H9 (cell line): ENCODE data around the gene NPLOC4. TPM values are rescaled to one million over a fixed set of nuclear protein-coding genes. Genes with fewer than 3 reads are reported as not detected.

Source experiments
- DNase-seq: peaks from one replicate; pipeline ENCODE4 v3.0.0-alpha.2; 2017
- H2AFZ ChIP-seq: one replicate; pipeline ENCODE4 v1.6.1; 2013; ENCODE audit warnings: mild to moderate bottlenecking, low read length, control low read depth, moderate library complexity
- H2AK5ac ChIP-seq: 2 replicates; pipeline ENCODE4 v1.6.1; 2013; ENCODE audit warnings: low read length, control low read depth, mixed read lengths; ENCODE audit not compliant: insufficient read length
- H2BK120ac ChIP-seq: one replicate; pipeline ENCODE4 v1.6.1; 2013; ENCODE audit warnings: low read depth, mild to moderate bottlenecking, low read length, control low read depth, inconsistent platforms; ENCODE audit not compliant: poor library complexity, severe bottlenecking
- H2BK12ac ChIP-seq: 2 replicates; pipeline ENCODE4 v1.6.1; 2013; ENCODE audit warnings: low read length, control low read depth, mixed read lengths, low read depth; ENCODE audit not compliant: insufficient read length
- H2BK15ac ChIP-seq: 2 replicates; pipeline ENCODE4 v1.6.1; 2013; ENCODE audit warnings: low read depth, low read length, control low read depth
- H2BK20ac ChIP-seq: one replicate; pipeline ENCODE4 v1.6.1; 2013; ENCODE audit warnings: low read depth, mild to moderate bottlenecking, low read length, control low read depth, inconsistent platforms; ENCODE audit not compliant: poor library complexity, severe bottlenecking
- H2BK5ac ChIP-seq: 2 replicates; pipeline ENCODE4 v1.6.1; 2013; ENCODE audit warnings: low read length, control low read depth, mixed read lengths; ENCODE audit not compliant: insufficient read length
- H3K14ac ChIP-seq: 2 replicates; pipeline ENCODE4 v1.6.1; 2013; ENCODE audit warnings: low read length, control low read depth; ENCODE audit not compliant: insufficient read depth
- H3K18ac ChIP-seq: 2 replicates; pipeline ENCODE4 v1.6.1; 2013; ENCODE audit warnings: low read depth, mild to moderate bottlenecking, mixed read lengths, low read length, control low read depth; ENCODE audit not compliant: insufficient read length
- H3K23ac ChIP-seq: 2 replicates; pipeline ENCODE4 v1.6.1; 2013; ENCODE audit warnings: low read length, control low read depth, mixed read lengths, low read depth; ENCODE audit not compliant: insufficient read length
- H3K23me2 ChIP-seq: 2 replicates; pipeline ENCODE4 v1.6.1; 2013; ENCODE audit warnings: low read depth, mild to moderate bottlenecking, mixed read lengths, low read length, control low read depth; ENCODE audit not compliant: insufficient read length, poor library complexity, severe bottlenecking
- H3K27ac ChIP-seq: 2 replicates; pipeline ENCODE4 v1.5.1; 2013; ENCODE audit warnings: low read length, control low read depth, mixed read lengths, low read depth; ENCODE audit not compliant: insufficient read length
- H3K27me3 ChIP-seq: 2 replicates; pipeline ENCODE4 v1.6.1; 2013; ENCODE audit warnings: low read length, control low read depth, inconsistent platforms; ENCODE audit not compliant: insufficient read depth
- H3K4ac ChIP-seq: 2 replicates; pipeline ENCODE4 v1.6.1; 2013; ENCODE audit warnings: low read depth, mild to moderate bottlenecking, control low read depth, inconsistent platforms, low read length, moderate library complexity
- H3K4me1 ChIP-seq: 2 replicates; pipeline ENCODE4 v1.6.1; 2013; ENCODE audit warnings: low read length, control low read depth, inconsistent platforms; ENCODE audit not compliant: insufficient read depth
- H3K4me2 ChIP-seq: 2 replicates; pipeline ENCODE4 v1.6.1; 2013; ENCODE audit warnings: low read length, control low read depth, mixed read lengths; ENCODE audit not compliant: insufficient read length, insufficient read depth
- H3K56ac ChIP-seq: 2 replicates; pipeline ENCODE4 v1.6.1; 2013; ENCODE audit warnings: low read depth, mild to moderate bottlenecking, mixed read lengths, low read length, control low read depth; ENCODE audit not compliant: insufficient read length
- H3K79me1 ChIP-seq: 2 replicates; pipeline ENCODE4 v1.6.1; 2013; ENCODE audit warnings: low read depth, mild to moderate bottlenecking, moderate library complexity, low read length, control low read depth, inconsistent platforms; ENCODE audit not compliant: insufficient read depth, poor library complexity, severe bottlenecking
- H3K79me2 ChIP-seq: 2 replicates; pipeline ENCODE4 v1.6.1; 2013; ENCODE audit warnings: low read length, control low read depth, inconsistent platforms; ENCODE audit not compliant: insufficient read depth
- H3K9ac ChIP-seq: 2 replicates; pipeline ENCODE4 v1.6.1; 2013; ENCODE audit warnings: low read length, control low read depth, mixed read lengths; ENCODE audit not compliant: insufficient read length; ENCODE audit errors: extremely low read depth
- H3K9me3 ChIP-seq: one replicate; pipeline ENCODE4 v1.6.1; 2013; ENCODE audit warnings: low read depth, low read length, inconsistent platforms; ENCODE audit not compliant: control insufficient read depth
- H3T11ph ChIP-seq: one replicate; pipeline ENCODE4 v1.6.1; 2013; ENCODE audit warnings: mild to moderate bottlenecking, low read length, control low read depth, inconsistent platforms
- H4K20me1 ChIP-seq: one replicate; pipeline ENCODE4 v1.6.1; 2013; ENCODE audit not compliant: control insufficient read depth, insufficient read length, insufficient read depth
- H4K5ac ChIP-seq: 2 replicates; pipeline ENCODE4 v1.6.1; 2013; ENCODE audit warnings: low read depth, mild to moderate bottlenecking, mixed read lengths, low read length, control low read depth; ENCODE audit not compliant: insufficient read length
- H4K8ac ChIP-seq: replicated peaks from 2 replicates; pipeline ENCODE4 v1.6.1; 2013; ENCODE audit warnings: low read length, control low read depth, mixed read lengths, low read depth; ENCODE audit not compliant: insufficient read length
- H4K91ac ChIP-seq: 2 replicates; pipeline ENCODE4 v1.6.1; 2013; ENCODE audit warnings: low read depth, mild to moderate bottlenecking, moderate library complexity, mixed read lengths, low read length, control low read depth; ENCODE audit not compliant: insufficient read length
- H3K27ac Mint-ChIP-seq, 3 experiments: 2 replicates in 2 of 3; 3 replicates in 1 of 3; pipeline ENCODE4 v1.8.0; 2020 to 2021; ENCODE audit warnings: mixed read lengths in 3 of 3, mild to moderate bottlenecking in 1 of 3, moderate library complexity in 1 of 3
- H3K27me3 Mint-ChIP-seq: 2 replicates; pipeline ENCODE4 v1.8.0; 2021; ENCODE audit warnings: low read depth, mild to moderate bottlenecking, moderate library complexity, mixed read lengths
- H3K36me3 Mint-ChIP-seq, 3 experiments: 2 replicates in 2 of 3; 3 replicates in 1 of 3; pipeline ENCODE4 v1.8.0; 2020 to 2021; ENCODE audit warnings: low read depth in 3 of 3, mixed read lengths in 3 of 3; ENCODE audit not compliant: insufficient read depth in 1 of 3
- H3K4me1 Mint-ChIP-seq, 2 experiments: 2 replicates each; pipeline ENCODE4 v1.8.0; 2020; ENCODE audit warnings: mixed read lengths in 2 of 2
- H3K4me3 Mint-ChIP-seq, 2 experiments: 2 replicates in 1 of 2; 3 replicates in 1 of 2; pipeline ENCODE4 v1.8.0; 2020 to 2021; ENCODE audit warnings: mild to moderate bottlenecking in 2 of 2, mixed read lengths in 2 of 2, moderate library complexity in 1 of 2
- H3K9me3 Mint-ChIP-seq, 2 experiments: 2 replicates in 1 of 2; 3 replicates in 1 of 2; pipeline ENCODE4 v1.8.0; 2020; ENCODE audit warnings: mild to moderate bottlenecking in 2 of 2, mixed read lengths in 2 of 2, moderate library complexity in 1 of 2
- CTCF ChIP-seq: fragments of 200-600 bp; sonication (generic); conservative IDR thresholded peaks from 3 replicates; pipeline ENCODE4 v1.8.0; 2021; ENCODE audit warnings: antibody characterized with exemption, mild to moderate bottlenecking
- WGBS: extraction: QIAGEN DNeasy Blood & Tissue Kit; methylation state at CpG from one replicate; pipeline ENCODE4 v1.1.7; 2013; ENCODE audit warnings: missing lambda C conversion rate, low lambda C conversion rate, mixed read lengths; ENCODE audit not compliant: insufficient read length; ENCODE audit errors: extremely low coverage; 5-methylcytosine and 5-hydroxymethylcytosine counted together
- total RNA-seq: library from RNA; stranded (reverse); gene quantifications from 2 replicates; pipeline ENCODE4 v1.2.1, GENCODE V29; 2021

The NPLOC4 gene
- total RNA-seq, 1 experiment from 2014 or later = 103 TPM

DNA sequence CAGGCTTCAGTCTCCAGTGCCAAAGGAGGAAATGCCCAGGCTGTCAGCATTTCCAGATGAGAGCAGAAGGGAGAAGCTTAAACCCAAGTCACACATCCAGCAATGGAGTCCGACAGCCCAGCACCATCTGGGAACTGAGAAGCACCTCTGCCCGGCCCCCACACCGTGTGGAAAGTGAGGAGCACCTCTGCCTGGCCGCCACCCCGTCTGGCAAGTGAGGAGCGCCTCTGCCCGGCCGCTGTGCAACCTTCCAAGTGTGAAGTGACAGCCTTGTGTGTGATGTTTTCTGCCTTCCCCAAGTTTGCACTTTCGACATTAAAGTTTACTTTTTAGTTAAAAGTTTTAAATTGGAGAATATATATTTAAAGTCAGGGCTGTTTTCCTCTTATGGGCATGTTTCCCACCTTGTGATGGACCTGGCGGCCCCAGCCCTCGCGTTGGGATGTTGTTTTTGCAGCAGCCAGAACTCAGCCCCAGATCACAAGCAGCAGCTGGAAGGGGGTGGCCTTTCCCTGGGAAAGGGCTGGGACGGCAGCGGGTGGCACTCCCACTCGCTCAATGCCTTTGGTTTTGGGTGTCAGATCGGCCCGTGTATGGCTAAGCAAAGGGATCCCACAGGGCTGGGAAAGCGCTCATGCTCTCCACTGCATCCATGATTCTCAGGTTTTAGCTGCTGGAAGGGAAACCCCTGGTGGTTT, 36.8 kb upstream of the NPLOC4 start:
- H3K27ac ChIP-seq = no peak overlapping the region
- Mint-ChIP-seq H3K9me3 (no peaks in the 10 kb centered on the region), H3K27me3 (no peaks in the 10 kb centered on the region; the same call in 1 of the 2 replicates), H3K36me3 (peaks cover 31 to 59% (median 55%) of the 10 kb centered on the region in 3 experiments; a peak in 6 of 7 replicates), H3K27ac (peak overlapping the region in 1 of 3 experiments; percentile 84; a peak in 1 of 7 replicates), H3K4me3 (no peak overlapping the region), H3K4me1 (peaks cover 0 to 2% of the 10 kb centered on the region in 2 experiments; a peak in 1 of 4 replicates)
- H3K23me2 ChIP-seq = no peaks in the 10 kb centered on the region
- H3K14ac ChIP-seq = no peak overlapping the region
- H3K18ac ChIP-seq = no peak overlapping the region
- no peak overlapping the region for H2BK5ac ChIP-seq
- H3K4ac ChIP-seq = no peak overlapping the region
- H3K9me3 ChIP-seq = no peaks in the 10 kb centered on the region
- no peak overlapping the region for H2BK15ac ChIP-seq
- no peak overlapping the region for H3K23ac ChIP-seq
- H3K56ac ChIP-seq = no peak overlapping the region
- H3K27me3 ChIP-seq = no peaks in the 10 kb centered on the region
- TF ChIP-seq CTCF = no peak
- H2BK120ac ChIP-seq = no peak overlapping the region
- H4K20me1 ChIP-seq = no peaks in the 10 kb centered on the region
- no peaks in the 10 kb centered on the region for H3K4me1 ChIP-seq
- H3K79me2 ChIP-seq = no peaks in the 10 kb centered on the region
- no CpG with 5 or more reads among the region's 18 CpGs for WGBS
- no peak for DNase-seq
- H4K91ac ChIP-seq = no peak overlapping the region
- H4K5ac ChIP-seq = no peak overlapping the region
- no peak overlapping the region for H2BK12ac ChIP-seq
- no peak overlapping the region for H3K9ac ChIP-seq
- no peak overlapping the region for H4K8ac ChIP-seq
- no peak overlapping the region for H3K4me2 ChIP-seq
- no peak overlapping the region for H2AK5ac ChIP-seq
- H2AFZ ChIP-seq = no peak overlapping the region
- no peak overlapping the region for H3T11ph ChIP-seq
- H2BK20ac ChIP-seq = no peak overlapping the region
- peaks cover 6% of the 10 kb centered on the region for H3K79me1 ChIP-seq
